ENCODE measurements around the gene ERGIC3.

DNA sequence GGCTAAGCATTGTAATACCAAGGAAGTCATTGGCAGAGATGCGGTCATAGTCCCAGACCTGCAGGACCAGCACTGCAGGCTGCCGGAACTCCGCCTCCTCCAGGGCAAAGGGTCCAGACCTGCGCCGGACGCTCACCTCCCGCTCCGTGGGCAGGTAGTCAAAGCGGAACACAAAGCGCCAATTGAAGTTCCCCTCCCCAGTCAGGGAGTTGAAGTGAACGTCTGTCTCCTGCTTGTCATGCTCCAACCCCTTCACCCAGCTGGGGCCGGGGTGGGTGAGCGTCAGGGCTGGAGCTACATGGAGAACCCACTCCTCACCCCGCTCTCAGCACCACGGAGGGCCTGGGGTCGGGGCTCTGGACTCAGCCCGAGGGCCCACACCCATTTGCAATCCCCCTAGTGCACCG, 18.2 kb downstream of the ERGIC3 start:
- no peak for TF ChIP-seq ZNF501 (tag by site-specific recombination; IDR thresholded peaks at IDR 0.05)
- TF ChIP-seq, protein P1, sequence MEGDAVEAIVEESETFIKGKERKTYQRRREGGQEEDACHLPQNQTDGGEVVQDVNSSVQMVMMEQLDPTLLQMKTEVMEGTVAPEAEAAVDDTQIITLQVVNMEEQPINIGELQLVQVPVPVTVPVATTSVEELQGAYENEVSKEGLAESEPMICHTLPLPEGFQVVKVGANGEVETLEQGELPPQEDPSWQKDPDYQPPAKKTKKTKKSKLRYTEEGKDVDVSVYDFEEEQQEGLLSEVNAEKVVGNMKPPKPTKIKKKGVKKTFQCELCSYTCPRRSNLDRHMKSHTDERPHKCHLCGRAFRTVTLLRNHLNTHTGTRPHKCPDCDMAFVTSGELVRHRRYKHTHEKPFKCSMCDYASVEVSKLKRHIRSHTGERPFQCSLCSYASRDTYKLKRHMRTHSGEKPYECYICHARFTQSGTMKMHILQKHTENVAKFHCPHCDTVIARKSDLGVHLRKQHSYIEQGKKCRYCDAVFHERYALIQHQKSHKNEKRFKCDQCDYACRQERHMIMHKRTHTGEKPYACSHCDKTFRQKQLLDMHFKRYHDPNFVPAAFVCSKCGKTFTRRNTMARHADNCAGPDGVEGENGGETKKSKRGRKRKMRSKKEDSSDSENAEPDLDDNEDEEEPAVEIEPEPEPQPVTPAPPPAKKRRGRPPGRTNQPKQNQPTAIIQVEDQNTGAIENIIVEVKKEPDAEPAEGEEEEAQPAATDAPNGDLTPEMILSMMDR (tag by site-specific recombination; IDR thresholded peaks at IDR 0.05): no peak
- TF ChIP-seq ZNF138 (tag by site-specific recombination; IDR thresholded peaks at IDR 0.05; ENCODE audit: borderline replicate concordance): no peak
- no peak for TF ChIP-seq ZNF677 (tag by site-specific recombination; IDR thresholded peaks at IDR 0.05)
- TF ChIP-seq, protein P2, sequence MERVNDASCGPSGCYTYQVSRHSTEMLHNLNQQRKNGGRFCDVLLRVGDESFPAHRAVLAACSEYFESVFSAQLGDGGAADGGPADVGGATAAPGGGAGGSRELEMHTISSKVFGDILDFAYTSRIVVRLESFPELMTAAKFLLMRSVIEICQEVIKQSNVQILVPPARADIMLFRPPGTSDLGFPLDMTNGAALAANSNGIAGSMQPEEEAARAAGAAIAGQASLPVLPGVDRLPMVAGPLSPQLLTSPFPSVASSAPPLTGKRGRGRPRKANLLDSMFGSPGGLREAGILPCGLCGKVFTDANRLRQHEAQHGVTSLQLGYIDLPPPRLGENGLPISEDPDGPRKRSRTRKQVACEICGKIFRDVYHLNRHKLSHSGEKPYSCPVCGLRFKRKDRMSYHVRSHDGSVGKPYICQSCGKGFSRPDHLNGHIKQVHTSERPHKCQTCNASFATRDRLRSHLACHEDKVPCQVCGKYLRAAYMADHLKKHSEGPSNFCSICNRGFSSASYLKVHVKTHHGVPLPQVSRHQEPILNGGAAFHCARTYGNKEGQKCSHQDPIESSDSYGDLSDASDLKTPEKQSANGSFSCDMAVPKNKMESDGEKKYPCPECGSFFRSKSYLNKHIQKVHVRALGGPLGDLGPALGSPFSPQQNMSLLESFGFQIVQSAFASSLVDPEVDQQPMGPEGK (tag by site-specific recombination; IDR thresholded peaks at IDR 0.05): no peak
- no peak for TF ChIP-seq ZNF221 (tag by site-specific recombination; IDR thresholded peaks at IDR 0.05; ENCODE audit: borderline replicate concordance)
- TF ChIP-seq, protein P3, sequence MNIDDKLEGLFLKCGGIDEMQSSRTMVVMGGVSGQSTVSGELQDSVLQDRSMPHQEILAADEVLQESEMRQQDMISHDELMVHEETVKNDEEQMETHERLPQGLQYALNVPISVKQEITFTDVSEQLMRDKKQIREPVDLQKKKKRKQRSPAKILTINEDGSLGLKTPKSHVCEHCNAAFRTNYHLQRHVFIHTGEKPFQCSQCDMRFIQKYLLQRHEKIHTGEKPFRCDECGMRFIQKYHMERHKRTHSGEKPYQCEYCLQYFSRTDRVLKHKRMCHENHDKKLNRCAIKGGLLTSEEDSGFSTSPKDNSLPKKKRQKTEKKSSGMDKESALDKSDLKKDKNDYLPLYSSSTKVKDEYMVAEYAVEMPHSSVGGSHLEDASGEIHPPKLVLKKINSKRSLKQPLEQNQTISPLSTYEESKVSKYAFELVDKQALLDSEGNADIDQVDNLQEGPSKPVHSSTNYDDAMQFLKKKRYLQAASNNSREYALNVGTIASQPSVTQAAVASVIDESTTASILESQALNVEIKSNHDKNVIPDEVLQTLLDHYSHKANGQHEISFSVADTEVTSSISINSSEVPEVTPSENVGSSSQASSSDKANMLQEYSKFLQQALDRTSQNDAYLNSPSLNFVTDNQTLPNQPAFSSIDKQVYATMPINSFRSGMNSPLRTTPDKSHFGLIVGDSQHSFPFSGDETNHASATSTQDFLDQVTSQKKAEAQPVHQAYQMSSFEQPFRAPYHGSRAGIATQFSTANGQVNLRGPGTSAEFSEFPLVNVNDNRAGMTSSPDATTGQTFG (tag by site-specific recombination; IDR thresholded peaks at IDR 0.05; ENCODE audit: borderline replicate concordance): no peak

Measured in HEK293 (cell line).